NCI-H345 treated with DMSO at 0.1 percent for 48 hours (cell line): Measurements from ENCODE around the gene PTGES3.

Experiments used
- DNase-seq: peaks from one replicate; lab custom pipeline; 2025; ENCODE audit not compliant: unreplicated experiment; lab: John Stamatoyannopoulos, UW

Gene PTGES3

DNA sequence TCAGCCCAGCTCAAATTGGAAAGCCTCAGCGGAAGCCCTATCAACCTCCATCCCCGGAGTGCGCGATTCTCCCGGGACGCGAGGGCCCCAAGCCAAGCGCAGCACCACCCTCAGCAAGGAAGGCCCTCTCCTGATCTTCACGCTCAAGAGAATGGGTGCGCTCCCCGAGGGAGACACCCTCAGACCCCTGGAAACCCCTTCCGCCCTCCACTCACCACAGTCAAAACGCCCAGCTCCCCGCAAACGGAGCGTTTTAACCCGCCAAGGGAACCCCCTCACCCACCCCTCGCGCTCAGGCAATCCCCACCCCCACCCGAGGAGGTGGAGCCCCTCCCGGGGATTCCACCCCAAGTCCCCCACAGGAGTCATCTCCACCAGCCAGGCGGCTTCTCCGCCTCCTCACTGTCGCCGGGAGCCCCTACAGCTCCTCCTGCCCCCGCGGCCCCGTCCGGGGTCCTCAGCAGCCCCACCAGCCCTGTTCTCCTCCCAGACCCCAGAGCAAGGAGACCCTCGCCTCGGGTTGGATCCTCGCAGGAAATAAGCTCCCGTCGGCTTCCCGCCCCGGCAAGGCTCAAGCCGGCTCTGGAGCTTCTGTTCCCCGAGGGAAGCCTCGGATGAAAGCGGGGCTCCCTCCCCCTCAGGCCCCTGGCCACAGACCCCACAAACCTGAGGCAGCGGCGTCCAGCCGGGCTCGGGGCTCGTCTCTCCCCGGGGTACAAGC lies 58.5 kb downstream of the PTGES3 start:
- DNase-seq = no peak

DNA sequence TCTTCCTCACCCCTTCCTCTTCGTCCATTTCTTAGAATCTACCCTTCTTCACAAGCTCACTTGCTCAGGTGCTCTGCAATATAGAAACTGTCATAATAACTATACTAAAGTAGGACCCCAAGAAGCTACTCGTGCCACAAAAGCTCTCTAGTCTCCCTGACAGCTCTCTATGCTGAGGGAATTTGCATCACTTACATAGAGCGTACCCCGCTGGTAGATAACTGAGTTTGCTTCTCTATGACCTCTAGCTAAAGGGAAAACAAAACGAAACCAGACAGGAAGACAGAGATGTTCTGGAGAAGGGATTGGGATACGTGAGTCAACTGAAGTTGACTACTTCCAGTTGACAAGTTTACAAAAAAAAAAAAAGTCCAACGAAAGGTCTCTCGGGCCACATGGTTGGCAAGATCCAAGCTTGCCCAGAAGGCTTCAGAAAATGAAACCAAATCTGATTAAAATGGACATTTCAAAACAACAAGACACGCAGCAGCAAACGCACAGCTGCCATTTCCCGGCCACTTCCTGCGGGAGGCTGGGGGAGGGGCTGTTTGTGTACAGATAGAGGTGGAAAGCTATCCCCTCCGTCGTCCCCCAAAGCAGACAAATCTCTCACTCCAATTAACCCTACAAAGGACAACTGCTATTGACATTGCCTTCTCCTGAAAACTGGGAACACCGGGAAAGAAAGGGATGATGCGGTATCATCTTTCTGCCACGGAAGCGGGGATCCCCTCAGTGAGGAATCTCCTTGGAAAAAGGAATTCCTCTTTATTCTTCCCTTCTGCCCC lies 59.2 kb downstream of the PTGES3 start:
- DNase-seq = peak; percentile 38

DNA sequence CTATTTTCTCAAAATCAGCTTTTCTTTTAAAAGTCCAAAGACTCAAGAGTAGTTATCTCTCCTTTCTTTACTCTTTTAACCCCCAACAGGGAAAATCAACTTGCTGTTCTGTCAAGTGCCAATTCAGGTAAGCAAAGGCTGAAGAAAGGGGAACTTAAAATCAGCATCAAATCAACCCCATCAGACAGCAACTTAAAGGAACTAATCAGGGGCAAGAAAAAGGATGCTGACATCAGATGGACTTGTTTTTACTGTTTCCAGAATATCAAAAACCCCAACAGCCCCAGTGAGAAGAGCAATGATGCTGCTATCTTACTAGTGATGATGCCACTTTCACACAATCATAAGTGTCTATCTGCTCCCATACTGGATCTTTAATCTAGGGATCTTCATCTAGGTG lies 61.4 kb downstream of the PTGES3 start:
- no peak for DNase-seq

DNA sequence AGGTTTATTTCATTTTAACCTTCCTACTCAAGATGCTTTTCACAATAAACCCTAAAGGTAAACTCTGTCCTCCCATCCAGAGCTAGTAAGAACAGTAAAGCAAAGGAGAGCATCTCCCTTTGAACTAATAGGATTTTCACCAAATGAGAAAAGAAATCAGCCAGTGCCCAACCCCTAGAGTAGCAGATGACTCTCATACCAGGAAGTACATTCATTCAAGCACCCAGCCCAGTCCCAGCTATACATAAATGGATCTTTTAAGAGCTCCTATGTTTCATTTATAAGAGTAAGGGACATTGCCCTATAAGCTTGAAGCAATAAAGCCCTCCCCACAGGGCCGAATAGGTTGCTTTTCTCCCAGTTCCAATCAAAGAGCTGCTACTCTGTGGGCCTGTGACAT lies 65.5 kb downstream of the PTGES3 start:
- DNase-seq = no peak

DNA sequence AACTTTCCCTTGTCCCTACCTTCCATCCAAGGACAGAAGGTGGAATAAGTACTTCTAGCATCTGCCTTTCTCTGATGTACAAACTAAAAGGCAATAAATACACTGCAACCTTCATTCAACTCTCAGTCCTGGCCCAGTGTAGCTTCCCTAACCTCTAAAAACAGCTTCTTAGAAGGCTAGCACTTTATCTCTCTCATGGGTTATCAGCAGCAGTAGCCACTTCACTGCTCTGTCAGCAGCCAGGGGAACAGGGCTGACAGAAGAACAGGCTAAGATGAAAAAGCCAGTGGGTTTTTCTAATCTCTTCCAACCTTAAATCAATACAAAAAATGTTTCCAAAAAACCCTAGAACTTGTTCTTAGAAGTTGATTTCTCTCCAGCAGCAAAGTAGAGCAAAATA lies 71.2 kb downstream of the PTGES3 start:
- no peak for DNase-seq

DNA sequence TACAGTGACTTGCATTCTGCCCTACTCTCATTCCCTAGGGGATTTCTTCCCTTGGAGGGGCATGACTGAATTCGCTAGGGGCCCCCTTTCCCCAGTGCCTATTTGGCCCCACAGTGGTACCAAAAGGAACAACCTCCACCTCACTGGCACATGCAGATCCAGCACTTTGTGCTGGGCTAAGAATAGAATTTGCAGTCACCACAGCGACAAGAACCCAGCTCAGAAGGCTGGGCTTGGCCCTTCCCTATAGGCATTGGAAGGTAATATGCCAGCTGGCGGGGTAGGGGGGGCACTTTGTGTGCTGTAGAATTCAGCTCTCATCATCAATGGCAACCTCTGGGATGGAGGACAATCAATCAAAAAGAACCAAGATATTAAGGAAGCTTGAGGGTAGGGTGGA lies 71.8 kb downstream of the PTGES3 start:
- no peak for DNase-seq

DNA sequence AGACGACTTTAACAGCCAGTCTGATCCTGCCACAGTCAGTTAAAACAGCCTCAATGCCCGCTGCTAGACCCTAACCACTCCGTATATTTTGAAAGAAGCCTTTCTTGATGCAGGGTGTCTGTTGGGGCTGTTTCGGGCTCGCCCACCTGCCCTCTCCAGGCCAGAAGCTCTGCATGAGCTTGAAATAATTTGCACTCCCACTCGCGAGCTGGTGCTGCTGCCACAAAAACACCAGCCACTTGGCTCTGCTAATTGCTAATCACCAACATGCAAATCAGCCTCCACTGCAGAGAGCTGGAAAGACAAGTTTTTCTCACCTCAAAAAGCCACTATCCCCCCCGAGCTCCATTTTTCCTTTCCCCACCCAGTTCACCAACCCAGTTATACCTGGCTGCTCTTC lies 73.5 kb downstream of the PTGES3 start:
- DNase-seq = no peak
